GM21390 (cell line): ENCODE measurements around the gene CABLES2.

Experiments used
- ATAC-seq: cut with Tn5 transposase; IDR thresholded peaks from one replicate; pipeline ENCODE4 v1.9.1; 2021; ENCODE audit not compliant: unreplicated experiment

The CABLES2 gene, protein sequence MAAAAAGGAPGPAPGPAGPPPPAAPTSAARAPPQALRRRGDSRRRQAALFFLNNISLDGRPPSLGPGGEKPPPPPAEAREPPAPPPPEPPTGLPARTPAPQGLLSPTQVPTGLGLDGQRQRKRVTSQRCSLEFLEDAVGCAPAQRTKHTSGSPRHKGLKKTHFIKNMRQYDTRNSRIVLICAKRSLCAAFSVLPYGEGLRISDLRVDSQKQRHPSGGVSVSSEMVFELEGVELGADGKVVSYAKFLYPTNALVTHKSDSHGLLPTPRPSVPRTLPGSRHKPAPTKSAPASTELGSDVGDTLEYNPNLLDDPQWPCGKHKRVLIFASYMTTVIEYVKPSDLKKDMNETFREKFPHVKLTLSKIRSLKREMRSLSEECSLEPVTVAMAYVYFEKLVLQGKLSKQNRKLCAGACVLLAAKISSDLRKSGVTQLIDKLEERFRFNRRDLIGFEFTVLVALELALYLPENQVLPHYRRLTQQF

DNA sequence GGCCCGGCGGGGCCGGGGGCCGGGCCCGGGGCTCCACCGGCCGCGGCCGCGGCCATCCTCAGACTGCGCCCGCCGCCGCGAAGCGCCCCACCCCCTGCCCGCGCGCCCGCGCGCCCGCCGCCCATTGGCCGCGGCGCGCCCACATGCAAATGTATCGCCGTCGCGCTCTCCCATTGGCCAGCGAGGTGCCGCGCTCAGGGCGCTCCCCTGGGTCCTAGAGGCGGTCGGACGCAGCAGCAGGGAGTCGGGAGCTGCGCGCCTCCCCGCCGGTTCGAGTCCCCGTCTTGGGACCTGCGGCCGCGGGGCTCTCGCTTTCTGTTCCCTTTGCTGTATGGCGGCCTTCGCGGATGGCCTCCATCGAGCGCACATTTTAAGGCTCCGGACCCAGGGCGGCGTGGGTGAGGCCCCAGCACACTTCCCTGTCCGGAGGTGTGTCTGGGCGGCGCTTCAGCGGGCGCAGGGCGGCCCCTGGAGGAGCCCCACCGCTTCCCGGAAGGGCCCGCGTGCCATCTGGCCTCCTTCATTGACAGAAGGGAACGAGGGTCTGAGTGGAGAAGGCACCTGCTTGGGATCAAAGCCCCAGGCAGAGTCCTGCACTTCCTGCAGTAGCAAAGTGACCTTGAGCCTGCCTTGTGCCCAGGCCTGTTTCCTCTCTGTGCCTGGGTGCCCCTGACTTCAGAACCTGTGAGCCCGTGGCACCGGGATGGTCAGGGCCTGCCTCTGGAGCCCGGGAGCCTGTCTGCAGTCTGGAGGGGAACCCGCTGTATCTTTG, at the start of gene CABLES2:
Gene CABLES2, minus strand, starts transcription at position 65 of the 772 bp plus-strand sequence. Its CDS starts 9 bp downstream, at position 56.
- ATAC-seq: peak; percentile 79

DNA sequence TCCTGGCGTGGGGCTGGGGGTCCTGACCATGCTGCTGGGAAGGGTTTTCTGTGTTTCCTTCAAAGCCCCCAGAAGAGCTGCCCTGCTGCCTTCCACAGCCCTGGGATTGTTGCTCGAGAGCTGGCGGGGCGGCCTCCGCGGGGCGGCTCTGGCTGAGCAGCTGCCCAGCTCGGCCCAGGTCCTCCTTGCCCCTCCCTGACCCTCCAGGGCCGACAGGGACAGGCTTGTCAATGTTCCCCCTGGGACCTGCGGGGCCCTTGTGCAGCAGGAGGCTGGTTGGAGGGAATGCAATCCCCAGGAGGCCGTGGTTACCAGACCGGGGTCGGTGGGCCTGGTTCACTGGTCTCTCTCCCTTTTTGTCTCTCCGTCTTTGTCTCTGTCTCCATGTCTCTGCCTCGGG, 48.8 kb upstream of the CABLES2 start:
- no peak for ATAC-seq

DNA sequence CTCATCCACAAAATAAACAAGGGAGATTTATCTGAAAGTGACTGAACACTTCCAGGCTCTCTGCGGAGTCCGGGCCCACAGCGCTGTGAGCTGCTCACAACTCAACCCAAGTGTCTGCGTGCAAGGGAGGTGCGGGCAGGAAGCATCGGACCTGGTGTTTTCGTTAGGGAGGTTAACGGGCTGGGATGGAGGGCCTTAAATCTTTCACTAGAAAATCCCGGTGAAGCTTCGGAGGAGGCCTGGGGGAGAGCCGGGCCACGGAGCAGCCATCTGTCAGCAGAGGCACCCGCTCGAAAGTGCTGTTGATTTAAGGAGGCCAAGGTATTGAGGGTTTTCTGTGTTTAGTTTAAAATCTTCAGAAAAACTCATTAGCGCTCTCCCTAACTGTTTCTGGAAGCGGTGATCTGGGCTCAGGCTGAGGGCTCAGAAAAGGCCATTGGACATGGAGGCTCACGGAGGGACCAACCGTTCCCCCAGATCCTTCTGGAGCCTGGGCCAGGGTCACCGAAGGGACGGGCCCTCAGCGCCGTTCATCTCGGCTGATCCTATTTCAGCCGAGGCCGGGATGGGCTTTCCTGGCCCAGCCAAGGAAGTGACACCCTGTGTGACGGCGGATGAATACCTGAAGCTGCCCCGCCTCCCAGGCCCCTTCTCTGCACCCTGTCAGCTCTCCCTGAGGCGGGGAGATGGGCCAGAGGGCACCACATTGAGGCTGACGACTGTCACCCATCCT, 48.0 kb upstream of the CABLES2 start:
- no peak for ATAC-seq

DNA sequence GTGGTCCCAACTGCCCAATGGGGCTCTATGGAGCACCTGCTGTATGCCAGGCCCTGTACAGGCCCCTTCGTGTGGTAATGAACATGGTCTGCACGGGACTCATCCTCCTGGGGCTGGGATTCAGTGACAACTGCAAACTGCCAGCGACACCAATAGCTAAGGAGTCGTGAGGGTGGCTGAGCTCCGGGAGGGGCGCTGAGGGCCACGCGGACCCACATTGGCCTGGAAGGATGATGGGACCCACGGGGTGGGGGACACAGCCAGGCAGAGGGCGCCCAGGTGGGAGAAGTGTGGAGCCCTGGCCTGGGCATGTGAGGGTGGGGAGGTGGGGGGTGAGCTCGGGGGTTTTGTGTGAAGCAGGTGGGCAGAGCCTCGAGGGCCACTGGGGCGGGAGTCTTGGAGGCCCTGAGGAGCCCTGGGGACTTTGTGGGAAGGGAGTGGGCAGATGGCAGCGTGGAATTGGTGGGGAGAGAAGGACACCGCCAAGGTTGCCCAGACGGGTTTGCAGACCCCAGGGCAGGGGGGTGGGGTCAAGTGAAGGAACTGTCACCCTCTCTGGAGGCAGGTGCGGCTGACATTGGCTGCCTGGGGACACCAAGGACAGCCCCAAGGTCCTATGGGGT, 46.2 kb upstream of the CABLES2 start:
- no peak for ATAC-seq

DNA sequence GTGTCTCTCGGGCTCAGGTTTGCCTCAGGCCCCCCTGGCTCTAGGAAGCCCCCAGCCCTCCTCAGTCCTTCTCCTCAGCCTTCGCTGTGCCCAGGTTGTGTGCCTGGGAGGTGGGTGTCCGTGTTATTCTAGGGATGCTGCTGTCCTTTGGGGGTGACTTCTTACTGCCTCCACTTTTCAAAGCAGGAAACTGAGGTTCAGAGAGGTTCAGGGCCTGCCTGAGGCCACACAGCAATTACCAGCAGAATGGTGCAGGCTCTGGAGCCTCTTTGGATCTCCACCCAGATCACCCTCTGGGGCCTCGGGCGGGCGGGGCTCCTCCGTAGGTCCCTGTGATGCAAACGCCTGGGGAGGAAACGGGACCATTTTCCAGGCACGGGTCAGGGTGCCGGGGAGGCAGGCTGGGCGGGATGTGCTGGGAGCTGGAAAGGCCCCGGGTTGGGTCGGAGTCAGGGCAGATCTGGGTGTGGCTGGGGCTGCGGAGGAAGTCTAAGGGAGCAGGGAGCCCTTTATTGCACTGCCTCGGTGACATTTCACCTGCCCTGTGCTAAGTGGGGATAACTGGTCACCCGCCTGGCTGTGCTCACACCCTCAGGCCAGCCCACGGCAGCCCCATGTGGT, 45.5 kb upstream of the CABLES2 start:
- ATAC-seq: no peak

DNA sequence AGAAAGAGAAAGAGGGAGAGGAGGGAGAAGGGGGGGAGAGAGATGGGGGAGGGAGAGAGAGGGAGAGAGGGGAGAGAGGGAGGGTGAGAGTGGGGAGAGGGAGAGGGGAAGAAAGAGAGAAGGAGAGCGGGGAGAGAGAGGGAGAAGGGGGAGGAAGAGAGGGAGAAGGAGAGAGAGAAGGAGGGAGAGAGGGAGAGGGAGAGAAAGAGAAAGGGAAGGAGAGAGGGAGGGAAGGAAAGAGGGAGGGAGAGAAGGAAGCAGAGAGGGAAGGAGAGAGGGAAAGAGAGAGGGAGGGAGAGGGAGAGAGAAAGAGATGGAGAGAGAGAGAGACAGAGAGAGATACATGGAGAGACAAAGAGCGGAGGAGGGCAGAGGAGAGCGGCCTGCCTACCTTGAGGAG, 44.9 kb upstream of the CABLES2 start:
- no peak for ATAC-seq

DNA sequence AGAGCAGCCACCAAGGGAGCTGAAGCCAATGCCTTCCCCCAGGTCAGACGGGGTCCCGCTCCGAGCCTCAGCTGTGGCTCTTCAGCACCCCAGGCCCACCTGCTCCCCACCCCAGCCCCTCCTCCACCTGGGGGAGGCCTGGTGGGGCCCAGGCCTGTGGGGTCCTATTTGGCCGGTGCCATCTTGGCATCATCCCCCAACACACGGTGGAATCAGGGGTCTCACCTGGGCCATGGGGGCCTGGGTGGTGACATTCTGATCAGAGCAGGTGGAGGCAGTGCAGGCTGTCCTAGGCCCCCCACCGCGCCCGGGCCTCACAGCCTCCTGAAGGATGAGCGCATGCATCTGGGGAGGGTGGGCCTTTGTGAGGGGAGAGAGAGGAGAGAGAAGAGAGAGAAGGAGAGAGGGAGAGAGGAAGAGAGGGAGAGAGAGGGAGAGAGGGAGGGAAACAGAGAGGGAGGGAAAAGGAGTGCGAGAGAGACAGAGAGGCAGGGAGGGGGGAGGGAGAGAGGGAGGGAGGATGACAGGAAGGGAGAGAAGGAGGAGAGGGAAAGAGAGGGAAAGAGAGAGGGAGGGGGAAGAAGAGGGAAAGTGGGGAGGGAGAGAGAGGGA, 44.2 kb upstream of the CABLES2 start:
- ATAC-seq: no peak

DNA sequence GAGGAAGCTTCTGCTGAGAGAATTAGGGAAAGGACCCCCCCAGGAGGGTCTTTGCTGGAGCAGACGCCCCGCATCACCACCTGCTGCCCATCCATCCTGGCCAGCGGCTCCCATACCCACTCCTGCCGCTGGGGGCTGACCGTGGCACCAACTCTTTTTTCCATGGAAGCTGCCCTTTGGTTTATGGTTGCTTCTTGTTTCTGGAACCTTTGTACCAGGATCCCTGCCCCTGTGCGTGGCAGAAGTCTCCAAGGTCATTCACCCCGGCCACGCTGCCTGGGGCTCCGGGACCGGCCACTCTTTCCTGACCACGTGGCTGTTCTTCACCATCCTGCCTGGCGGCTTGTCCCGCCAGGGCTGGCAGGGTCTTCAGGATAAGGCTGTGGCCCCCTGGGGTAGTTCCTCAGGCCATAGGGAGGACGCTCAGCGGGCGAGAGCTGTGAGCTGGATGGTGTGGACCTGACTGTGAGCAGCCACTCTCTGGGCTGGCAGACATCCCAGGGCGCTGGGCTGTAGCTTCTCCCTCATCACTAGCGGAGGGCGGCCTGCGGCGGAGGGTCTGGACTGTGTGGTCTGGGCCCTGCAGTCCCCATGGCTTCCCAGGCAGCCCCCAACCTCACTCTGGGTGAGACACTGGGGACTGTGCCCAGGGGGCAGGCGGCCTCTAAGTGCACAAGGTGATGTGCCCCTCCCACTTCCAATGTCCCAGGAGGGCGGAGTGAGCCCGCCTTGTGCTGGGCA, 43.0 kb upstream of the CABLES2 start:
- ATAC-seq: no peak

DNA sequence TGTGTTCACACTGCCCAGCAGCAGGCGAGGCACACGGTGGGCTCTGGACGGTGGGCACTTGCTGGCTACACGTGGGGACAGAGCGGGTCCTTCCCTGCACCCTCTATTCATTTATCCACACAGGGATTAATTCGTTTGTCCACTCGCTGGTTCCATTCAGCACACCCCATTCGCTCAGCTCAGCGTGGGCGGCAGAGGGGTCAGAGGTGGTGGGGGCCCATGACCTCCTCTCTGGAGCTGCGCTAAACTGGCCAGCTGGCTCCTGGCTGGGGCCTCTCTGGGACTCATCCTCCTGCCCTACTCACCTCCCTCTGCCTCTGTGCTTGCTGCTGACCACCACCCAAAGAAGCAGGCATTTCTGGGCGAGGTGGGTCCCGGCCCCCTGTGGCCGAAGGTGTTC, 41.7 kb upstream of the CABLES2 start:
- no peak for ATAC-seq

DNA sequence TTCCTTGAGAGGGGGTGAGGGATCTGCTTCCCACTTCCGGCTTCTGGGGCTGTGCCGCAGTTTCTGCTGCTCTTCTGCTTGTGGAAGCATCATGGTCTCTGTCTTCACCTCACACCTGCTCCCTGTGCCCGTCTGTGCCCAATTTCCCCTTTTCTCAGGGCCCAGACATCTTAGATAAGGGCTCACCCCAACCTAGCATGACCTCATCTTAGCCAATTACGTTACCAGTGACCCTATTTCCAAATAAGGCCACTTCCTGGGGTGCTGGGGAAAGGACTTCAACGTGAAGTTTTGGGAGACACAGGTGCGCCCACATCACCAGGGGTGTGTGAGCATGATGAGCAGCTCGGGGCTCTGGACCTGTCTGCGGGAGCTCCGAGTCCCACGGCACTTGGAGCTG, 41.0 kb upstream of the CABLES2 start:
- ATAC-seq: no peak

DNA sequence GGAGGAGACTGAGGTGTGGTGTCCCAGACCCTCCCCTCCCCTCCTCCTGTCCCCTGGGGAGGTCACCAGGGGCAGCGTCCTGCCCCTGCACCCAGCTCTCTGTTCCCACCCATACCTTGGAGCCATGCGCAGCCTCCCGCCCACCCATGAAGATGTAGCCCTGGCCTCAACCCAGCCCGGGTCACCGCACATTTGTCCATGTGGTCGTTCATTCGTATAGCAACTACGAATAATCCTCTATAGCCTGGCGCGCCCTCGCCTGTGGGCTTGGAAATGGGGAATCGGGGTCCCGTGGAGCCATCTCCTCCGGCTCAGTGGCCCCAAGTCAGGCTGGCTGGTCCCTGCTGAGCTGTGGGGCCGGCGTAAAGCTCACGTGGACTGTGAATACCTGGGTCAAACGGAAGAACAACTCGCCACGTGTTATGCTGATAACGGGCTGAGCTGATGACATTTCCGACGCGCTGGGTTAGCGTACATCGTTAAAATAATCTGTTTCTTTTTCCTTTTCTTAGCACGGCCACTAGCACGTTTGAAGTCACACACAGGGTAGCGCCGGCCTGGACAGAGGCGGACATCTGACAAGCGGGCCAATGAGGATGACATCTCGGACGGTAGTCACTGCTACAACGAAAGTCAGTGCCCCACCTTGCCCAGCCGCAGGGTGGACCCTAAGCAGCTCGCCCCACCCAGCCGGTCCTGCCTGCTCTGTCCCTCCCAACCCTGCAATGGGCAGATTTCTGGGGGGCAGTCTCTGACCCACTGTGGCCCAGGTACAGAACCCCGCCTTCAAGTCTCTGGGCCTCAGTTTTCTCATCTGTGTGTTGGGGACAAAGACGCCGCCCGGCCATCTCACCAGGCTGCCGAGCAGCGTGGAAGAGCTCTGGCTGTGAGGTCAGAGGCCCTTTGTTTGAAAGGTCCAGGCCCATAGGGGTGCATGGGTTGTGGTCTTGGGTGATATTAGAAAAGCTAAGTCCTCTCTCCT, 40.1 kb upstream of the CABLES2 start:
- ATAC-seq: no peak

DNA sequence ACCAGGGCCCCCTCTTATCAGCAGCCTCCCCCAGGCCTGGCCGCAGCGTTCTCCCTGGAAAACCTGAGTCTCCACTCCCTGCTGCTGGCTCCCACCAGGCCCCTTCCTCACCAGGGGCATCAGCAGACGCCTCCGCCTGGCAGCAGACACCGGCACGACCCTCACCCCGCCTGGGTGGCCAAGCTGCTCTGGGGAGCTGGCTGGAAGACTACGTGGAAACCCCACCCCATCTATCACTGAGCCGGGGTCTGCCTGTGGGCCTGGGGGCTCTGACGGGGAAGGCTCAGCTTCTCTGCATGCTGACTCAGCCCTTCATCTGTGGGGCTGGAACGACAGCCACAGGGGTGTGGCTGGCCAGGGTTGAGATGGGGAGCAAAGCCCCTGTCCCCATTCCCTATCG, 39.4 kb upstream of the CABLES2 start:
- no peak for ATAC-seq

DNA sequence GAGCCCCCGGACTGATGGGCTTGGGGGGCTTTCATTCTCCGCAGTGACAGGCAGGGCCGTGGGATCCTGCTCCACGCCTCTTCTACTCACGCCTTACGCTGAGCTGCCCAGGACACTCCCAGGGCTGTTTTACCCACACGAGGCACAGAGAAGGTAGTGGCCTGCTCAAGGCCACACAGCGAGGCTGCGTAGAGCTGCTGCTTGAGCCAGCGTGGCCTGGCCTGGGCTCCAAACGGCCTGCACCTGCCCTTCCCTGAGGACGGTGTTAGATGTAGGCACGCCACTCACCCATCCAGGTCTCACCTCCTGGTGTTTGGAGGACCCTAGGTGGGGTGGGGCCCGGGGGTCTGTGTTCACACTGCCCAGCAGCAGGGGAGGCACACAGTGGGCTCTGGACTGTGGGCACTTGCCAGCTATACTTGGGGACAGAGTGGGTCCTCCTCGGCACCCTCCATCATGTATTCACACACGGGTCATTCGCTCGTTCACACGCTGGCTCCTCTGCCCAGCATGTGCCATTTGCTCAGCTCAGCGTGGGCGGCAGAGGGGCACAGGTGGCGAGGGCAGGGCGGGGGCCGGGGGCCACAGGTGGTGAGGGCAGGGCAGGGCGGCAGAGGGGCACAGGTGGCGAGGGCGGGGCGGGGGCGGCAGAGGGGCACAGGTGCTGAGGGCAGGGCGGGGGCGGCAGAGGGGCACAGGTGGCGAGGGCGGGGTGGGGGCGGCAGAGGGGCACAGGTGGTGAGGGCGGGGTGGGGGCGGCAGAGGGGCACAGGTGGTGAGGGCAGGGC, 38.7 kb upstream of the CABLES2 start:
- no peak for ATAC-seq

DNA sequence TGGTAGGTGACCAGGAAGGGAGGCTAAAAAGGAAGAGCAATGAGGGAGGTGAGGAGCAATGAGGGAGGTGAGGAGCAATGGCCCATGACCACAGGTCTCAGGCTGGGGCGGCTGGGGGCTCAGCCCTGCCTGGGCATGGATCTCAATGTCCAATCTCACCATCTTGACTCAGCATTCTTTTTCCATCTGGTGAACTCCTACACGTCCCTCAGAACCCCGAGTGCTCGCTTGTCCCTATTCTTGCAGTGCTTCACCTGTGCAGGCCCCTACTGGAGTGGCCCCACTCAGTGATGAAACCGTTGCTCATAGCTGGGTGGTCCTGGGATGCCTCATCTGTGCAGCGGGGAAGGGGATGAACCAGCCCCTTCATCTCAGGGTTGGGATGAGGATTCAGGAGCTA, 37.2 kb upstream of the CABLES2 start:
- ATAC-seq: no peak

DNA sequence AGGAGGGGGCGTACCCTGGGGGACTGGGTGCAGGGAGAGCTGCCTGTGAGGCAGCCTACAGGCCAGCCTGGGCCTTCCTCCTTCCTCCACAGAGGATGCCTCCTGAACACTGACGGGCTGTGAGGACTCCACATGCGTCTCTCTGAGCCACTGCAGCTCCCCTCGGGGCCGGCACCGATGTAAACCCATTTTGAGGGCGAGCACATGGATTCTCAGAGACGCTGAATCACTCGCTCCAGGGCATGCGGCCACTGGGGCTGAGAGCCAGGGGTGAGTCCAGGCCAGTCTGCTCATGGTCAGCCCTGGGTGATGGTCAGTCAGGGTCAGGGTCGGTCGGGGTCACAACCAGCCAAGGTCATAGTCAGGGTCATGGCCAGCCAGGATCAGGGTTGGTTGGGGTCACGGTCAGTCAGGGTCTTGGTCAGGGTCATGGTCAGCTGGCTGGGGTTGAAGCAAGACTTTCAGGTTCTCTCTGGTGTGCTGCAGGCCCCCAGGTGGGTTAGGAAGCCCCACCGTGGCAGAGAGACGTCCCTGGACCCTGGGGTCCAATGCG, 35.0 kb upstream of the CABLES2 start:
- no peak for ATAC-seq

DNA sequence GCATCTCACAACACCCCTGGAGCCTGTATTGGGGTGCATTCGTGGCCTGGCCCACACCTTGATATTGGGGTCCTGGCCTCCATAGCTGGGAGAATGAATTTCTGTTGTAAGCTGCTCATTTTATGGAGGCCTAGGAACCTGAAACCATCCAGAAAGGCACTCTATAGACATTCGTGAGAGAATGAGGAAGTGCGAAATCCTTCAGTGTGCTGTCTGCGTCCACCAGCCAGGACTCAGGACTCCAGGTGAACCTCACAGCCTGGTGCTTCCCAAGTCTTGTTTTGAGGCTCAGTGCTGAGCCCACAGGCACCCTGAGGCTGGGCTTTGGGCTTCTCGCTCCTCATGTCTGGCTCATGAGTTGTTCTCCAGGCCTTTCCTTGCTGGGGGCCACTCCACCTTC, 32.1 kb upstream of the CABLES2 start:
- no peak for ATAC-seq

DNA sequence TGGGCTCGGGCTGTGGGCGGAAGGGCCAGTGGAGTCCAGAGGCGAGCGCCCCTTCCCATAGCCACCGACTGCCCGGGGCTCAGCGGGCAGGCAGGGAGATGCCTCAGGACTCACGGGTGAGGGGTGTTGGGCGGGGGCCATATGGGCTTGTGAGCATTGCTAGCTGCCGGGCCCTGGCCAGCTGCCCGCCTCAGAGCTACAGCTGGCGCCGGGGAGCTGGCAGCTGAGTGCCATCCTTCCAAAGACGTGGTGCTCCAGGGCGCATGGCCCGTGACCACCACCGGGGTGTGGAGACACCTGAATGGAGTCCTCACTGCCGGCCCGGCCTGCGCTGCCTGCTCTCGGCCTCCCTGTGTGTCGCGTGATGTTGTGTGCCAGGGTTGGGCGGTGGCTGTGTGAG, 30.8 kb upstream of the CABLES2 start:
- no peak for ATAC-seq
